AG09309 (cell line): Measurements from ENCODE around the gene IFNAR1.

Source experiments
- DNase-seq: peaks from one replicate; pipeline ENCODE4 v3.0.0-alpha.2; 2010; ENCODE audit warnings: low read depth
- H3K4me3 ChIP-seq: 2 replicates; pipeline ENCODE4 v1.5.1; 2011; ENCODE audit warnings: mild to moderate bottlenecking, low read depth, low read length, moderate library complexity; ENCODE audit not compliant: control insufficient read depth
- CTCF ChIP-seq: IDR thresholded peaks from 2 replicates; pipeline ENCODE4 v1.5.1; 2011; ENCODE audit warnings: mild to moderate bottlenecking, low read depth, low read length, inconsistent platforms; ENCODE audit not compliant: insufficient read depth, control insufficient read depth; ENCODE audit errors: missing control alignments

IFNAR1 gene

DNA sequence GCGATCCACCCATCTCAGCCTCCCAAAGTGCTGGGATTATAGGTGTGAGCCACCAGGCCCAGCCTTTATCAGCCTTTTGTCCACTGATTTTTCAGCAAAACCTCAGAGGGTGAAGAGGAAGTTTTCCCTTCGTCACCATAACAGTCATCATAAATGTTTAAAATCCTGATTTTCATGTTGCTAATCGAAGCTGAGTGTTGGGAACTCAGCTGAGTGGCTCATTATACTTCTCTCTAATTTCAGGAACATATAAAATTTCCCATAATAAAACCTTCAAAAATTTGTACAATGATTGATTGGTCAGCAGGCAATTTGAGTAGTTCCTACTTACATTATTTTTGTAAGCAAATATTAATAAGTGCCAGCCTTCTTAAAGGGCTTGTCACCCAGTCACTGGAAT, 46.6 kb downstream of the IFNAR1 start:
- no peak for DNase-seq
- TF ChIP-seq CTCF = no peak
- no peak overlapping the region for H3K4me3 ChIP-seq

GRCh38 chr21:33372582-33372981, 47.8 kb downstream of the IFNAR1 start:
- no peak for TF ChIP-seq CTCF
- H3K4me3 ChIP-seq = no peak overlapping the region
- no peak for DNase-seq

- TF ChIP-seq CTCF = no peak
- H3K4me3 ChIP-seq = no peak overlapping the region
- no peak for DNase-seq
Measured at GRCh38 chr21:33373451-33373850, 48.7 kb downstream of the IFNAR1 start.

DNA sequence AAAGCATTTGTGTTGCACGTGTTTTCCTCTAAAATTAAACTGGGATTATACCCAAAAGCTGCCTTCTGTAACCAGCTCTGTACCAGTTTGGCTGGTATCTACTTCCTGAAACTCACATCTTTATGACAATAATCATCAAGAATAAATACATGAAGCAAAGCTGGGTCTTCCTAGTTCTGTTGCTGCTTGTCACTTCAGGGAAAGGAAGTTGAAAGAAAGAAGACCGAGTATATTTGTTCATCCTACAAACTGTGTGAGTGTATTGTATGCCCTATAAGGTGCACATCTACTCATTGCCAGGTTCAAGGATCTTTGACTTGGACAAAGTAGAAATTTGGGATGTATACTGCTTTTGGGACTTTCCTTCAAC, 49.3 kb downstream of the IFNAR1 start:
- DNase-seq = no peak
- no peak overlapping the region for H3K4me3 ChIP-seq
- TF ChIP-seq CTCF = no peak

- DNase-seq = no peak
- H3K4me3 ChIP-seq = no peak overlapping the region
- TF ChIP-seq CTCF = peak; percentile 69
Measured at GRCh38 chr21:33374450-33375096, 49.8 kb downstream of the IFNAR1 start.

- no peak for DNase-seq
- H3K4me3 ChIP-seq = no peak overlapping the region
- TF ChIP-seq CTCF = no peak
Measured at GRCh38 chr21:33375101-33375644, 50.4 kb downstream of the IFNAR1 start.
